ENCODE data around the gene DCTN2. TPM values are rescaled to one million over a fixed set of nuclear protein-coding genes. Genes with fewer than 3 reads are reported as not detected.
A peak's percentile ranks its signal among the peaks of the same experiment; 100 is the strongest.

Gene DCTN2
- total and polyA plus RNA-seq, 2 donors (not counting 1 experiment from before 2014, with no cell fraction given) = 59.4 to 94.3 TPM

DNA sequence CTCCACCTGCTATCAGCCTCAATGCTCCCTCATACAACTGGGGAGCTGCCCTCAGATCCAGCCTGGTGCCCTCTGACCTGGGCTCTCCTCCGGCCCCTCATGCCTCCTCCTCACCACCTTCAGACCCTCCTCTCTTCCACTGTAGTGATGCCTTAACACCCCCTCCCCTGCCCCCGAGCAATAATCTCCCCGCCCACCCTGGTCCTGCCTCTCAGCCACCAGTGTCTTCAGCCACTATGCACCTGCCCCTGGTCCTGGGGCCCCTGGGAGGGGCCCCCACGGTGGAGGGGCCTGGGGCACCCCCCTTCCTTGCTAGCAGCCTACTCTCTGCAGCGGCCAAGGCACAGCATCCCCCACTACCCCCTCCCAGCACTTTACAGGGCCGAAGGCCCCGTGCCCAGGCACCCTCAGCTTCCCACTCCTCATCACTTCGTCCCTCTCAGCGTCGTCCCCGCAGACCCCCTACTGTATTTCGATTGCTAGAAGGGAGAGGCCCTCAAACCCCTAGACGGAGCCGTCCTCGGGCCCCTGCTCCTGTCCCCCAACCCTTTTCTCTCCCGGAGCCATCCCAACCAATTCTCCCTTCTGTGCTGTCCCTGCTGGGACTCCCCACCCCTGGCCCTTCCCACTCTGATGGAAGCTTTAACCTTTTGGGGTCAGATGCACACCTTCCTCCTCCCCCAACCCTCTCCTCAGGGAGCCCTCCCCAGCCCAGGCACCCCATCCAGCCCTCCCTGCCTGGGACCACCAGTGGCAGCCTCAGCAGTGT is 21.2 kb downstream of the DCTN2 start:
- H3K36me3 ChIP-seq (replicated peaks in 1 of 2; ENCODE audit: control extremely low read depth in 1 of 2, control insufficient read depth in 1 of 2, extremely low read depth in 1 of 2, insufficient read depth in 2 of 2, low read length in 1 of 2) = peaks cover 8 to 51% of the 10 kb centered on the region in 2 experiments
- WGBS (ENCODE audit: insufficient coverage) = over 99% methylated on average over 14 of the region's 16 CpGs
- H2AFZ ChIP-seq (ENCODE audit: insufficient read depth, low read depth, low read length, poor library complexity, severe bottlenecking) = no peak overlapping the region
- H3K9me3 ChIP-seq (ENCODE audit: control extremely low read depth in 1 of 3, control insufficient read depth in 2 of 3, insufficient read depth in 1 of 3, low read length in 2 of 3) = no peaks in the 10 kb centered on the region
- ATAC-seq (ENCODE audit: low read depth) (no peak), DNase-seq (no peak)
- intact Hi-C loops (cut with micrococcal nuclease) = loop anchor here (10.0 kb wide), 1 partner anchor 891 kb away; the partner anchor contains the start of gene BAZ2A
- peaks cover 38% of the 10 kb centered on the region for H3K4me1 Mint-ChIP-seq
- H3K27ac ChIP-seq (ENCODE audit: low read length in 2 of 2) = no peak overlapping the region
- no peak overlapping the region for H3K9ac ChIP-seq (ENCODE audit: low read length)
- H3K9me3 Mint-ChIP-seq (ENCODE audit: insufficient read depth) = no peaks in the 10 kb centered on the region
- peaks cover 17% of the 10 kb centered on the region for H4K20me1 ChIP-seq (ENCODE audit: control insufficient read depth, insufficient read depth, low read length, poor library complexity, severe bottlenecking)
- H3K4me3 ChIP-seq (ENCODE audit: control extremely low read depth in 1 of 5, extremely low read depth in 1 of 5, insufficient read depth in 1 of 5, low read depth in 2 of 5, low read length in 4 of 5) = no peak overlapping the region
- H3K79me2 ChIP-seq (ENCODE audit: control insufficient read depth, insufficient read depth, low read length) = peaks cover 9% of the 10 kb centered on the region
- H3K27me3 Mint-ChIP-seq = no peaks in the 10 kb centered on the region
- peaks cover 28 to 31% of the 10 kb centered on the region in 2 donors for H3K4me1 ChIP-seq (ENCODE audit: control insufficient read depth in 2 of 2, insufficient read depth in 2 of 2, low read length in 2 of 2)
- H3K27ac Mint-ChIP-seq = peak overlapping the region; percentile 32
- TF ChIP-seq, protein P1, sequence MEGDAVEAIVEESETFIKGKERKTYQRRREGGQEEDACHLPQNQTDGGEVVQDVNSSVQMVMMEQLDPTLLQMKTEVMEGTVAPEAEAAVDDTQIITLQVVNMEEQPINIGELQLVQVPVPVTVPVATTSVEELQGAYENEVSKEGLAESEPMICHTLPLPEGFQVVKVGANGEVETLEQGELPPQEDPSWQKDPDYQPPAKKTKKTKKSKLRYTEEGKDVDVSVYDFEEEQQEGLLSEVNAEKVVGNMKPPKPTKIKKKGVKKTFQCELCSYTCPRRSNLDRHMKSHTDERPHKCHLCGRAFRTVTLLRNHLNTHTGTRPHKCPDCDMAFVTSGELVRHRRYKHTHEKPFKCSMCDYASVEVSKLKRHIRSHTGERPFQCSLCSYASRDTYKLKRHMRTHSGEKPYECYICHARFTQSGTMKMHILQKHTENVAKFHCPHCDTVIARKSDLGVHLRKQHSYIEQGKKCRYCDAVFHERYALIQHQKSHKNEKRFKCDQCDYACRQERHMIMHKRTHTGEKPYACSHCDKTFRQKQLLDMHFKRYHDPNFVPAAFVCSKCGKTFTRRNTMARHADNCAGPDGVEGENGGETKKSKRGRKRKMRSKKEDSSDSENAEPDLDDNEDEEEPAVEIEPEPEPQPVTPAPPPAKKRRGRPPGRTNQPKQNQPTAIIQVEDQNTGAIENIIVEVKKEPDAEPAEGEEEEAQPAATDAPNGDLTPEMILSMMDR (IDR thresholded peaks at IDR 0.05) = no peak
- TF ChIP-seq EZH2 (IDR thresholded peaks at IDR 0.05; ENCODE audit: borderline replicate concordance, insufficient read depth, low read depth, low read length, poor library complexity, severe bottlenecking) = no peak
- no peaks in the 10 kb centered on the region for H3K27me3 ChIP-seq (replicated peaks in 1 of 4; ENCODE audit: control extremely low read depth in 1 of 4, control insufficient read depth in 3 of 4, insufficient read depth in 4 of 4, low read length in 3 of 4)
- no peak overlapping the region for H3K4me2 ChIP-seq (replicated peaks; ENCODE audit: low read depth, low read length, poor library complexity, severe bottlenecking)
- H3K4me3 Mint-ChIP-seq = no peak overlapping the region
- POLR2A ChIA-PET = interaction anchor here (0.6 kb wide), 1 partner anchor 23 kb away, joined by 4 read pairs; no protein-coding TSS in a partner anchor
- CTCF ChIA-PET = interaction anchor here (1.1 to 1.5 kb wide), 2 partner anchors 42 to 95 kb away, joined by 3 to 5 read pairs; no protein-coding TSS in a partner anchor
